ENCODE data around the gene TM7SF2. TPM values are rescaled to one million over a fixed set of nuclear protein-coding genes. Genes with fewer than 3 reads are reported as not detected.

TM7SF2 gene
- total and polyA plus RNA-seq, 2 of the 13 experiments (the other 11 are each of a cell fraction or from before 2014, with no cell fraction given): 56.0 to 66.9 TPM

GRCh38 chr11:65111744-65112545, at the start of gene TM7SF2 (continued):
- TF ChIP-seq ZNF580 (CRISPR knock-in tag; IDR thresholded peaks at IDR 0.05; ENCODE audit: borderline replicate concordance, low read depth) (no peak), ZNF83 (CRISPR knock-in tag; IDR thresholded peaks at IDR 0.05; ENCODE audit: borderline replicate concordance) (no peak), ZNF782 (CRISPR knock-in tag; IDR thresholded peaks at IDR 0.05; ENCODE audit: borderline replicate concordance) (no peak), TCF7L2 (IDR thresholded peaks at IDR 0.05; ENCODE audit: low read depth, low read length) (no peak), ETV6 (CRISPR knock-in tag; conservative IDR thresholded peaks at IDR 0.05) (no peak), TAF1 (CRISPR knock-in tag; IDR thresholded peaks at IDR 0.05) (peak; percentile 91), TFE3 (CRISPR knock-in tag; IDR thresholded peaks at IDR 0.05) (no peak), GLI4 (CRISPR knock-in tag; IDR thresholded peaks at IDR 0.05; ENCODE audit: borderline replicate concordance) (no peak), ZNF143 (CRISPR knock-in tag; IDR thresholded peaks at IDR 0.05) (peak; percentile 31; the same call in 1 of the 2 replicates), IRF9 (CRISPR knock-in tag; IDR thresholded peaks at IDR 0.05; ENCODE audit: borderline replicate concordance) (0 out of 2 replicates have a peak, but pooled peaks have one; percentile 16), MTA3 (CRISPR knock-in tag; IDR thresholded peaks at IDR 0.05) (no peak), GABPA (IDR thresholded peaks at IDR 0.05; ENCODE audit: low read depth, low read length) (no peak), GABPA (CRISPR knock-in tag; IDR thresholded peaks at IDR 0.05; ENCODE audit: low read depth) (peak; percentile 44; the same call in 1 of the 2 replicates), LBX2 (CRISPR knock-in tag; IDR thresholded peaks at IDR 0.05; ENCODE audit: borderline replicate concordance) (no peak), ZNF800 (CRISPR knock-in tag; IDR thresholded peaks at IDR 0.05) (0 out of 2 replicates have a peak, but pooled peaks have one; percentile 26), ZNF354B (CRISPR knock-in tag; IDR thresholded peaks at IDR 0.05) (no peak), ZXDC (CRISPR knock-in tag; IDR thresholded peaks at IDR 0.05) (no peak), ZNF639 (CRISPR knock-in tag; conservative IDR thresholded peaks at IDR 0.05) (no peak)

Measured in HepG2 (cell line).